Gastrocnemius medialis (tissue), 4 donors: ENCODE results near the gene MAPK8IP3.

Experiments
- POLR2A ChIP-seq, 2 donors: fragments of 450-650 bp; IDR thresholded peaks; one replicate each; pipeline ENCODE4 v1.6.1; 2017; ENCODE audit warnings: antibody characterized with exemption in 2 of 2, mild to moderate bottlenecking in 2 of 2, moderate library complexity in 2 of 2
- TF ChIP-seq, protein P1 (sequence below), 5 experiments: fragments of 450-650 bp in 3 of 5; fragments of 200-600 bp in 2 of 5; sonication (generic) in 2 of 5; IDR thresholded peaks in 4 of 5; conservative IDR thresholded peaks in 1 of 5; 1 replicate in 4 of 5; 2 replicates in 1 of 5; pipeline ENCODE4 v1.5.1; 2016 to 2019; ENCODE audit warnings: antibody characterized with exemption in 5 of 5, mild to moderate bottlenecking in 3 of 5, moderate library complexity in 3 of 5

GRCh38 chr16:1713331-1713730 lies 7.3 kb downstream of the MAPK8IP3 start:
- TF ChIP-seq, protein P1, sequence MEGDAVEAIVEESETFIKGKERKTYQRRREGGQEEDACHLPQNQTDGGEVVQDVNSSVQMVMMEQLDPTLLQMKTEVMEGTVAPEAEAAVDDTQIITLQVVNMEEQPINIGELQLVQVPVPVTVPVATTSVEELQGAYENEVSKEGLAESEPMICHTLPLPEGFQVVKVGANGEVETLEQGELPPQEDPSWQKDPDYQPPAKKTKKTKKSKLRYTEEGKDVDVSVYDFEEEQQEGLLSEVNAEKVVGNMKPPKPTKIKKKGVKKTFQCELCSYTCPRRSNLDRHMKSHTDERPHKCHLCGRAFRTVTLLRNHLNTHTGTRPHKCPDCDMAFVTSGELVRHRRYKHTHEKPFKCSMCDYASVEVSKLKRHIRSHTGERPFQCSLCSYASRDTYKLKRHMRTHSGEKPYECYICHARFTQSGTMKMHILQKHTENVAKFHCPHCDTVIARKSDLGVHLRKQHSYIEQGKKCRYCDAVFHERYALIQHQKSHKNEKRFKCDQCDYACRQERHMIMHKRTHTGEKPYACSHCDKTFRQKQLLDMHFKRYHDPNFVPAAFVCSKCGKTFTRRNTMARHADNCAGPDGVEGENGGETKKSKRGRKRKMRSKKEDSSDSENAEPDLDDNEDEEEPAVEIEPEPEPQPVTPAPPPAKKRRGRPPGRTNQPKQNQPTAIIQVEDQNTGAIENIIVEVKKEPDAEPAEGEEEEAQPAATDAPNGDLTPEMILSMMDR (IDR thresholded peaks at IDR 0.05 in 4 of 5, conservative IDR thresholded peaks at IDR 0.05 in 1 of 5): no peak
- TF ChIP-seq POLR2A (IDR thresholded peaks at IDR 0.05): no peak
